Transverse colon (tissue), 4 donors: Measurements from ENCODE around the gene RUNDC3A. TPM values are rescaled to one million over a fixed set of nuclear protein-coding genes. Genes with fewer than 3 reads are reported as not detected.

ENCODE experiments used
- DNase-seq: peaks from one replicate; pipeline ENCODE4 v3.0.0-alpha.2; 2019
- H3K27ac ChIP-seq, 4 donors: fragments of 200-600 bp; sonication (generic); 2 replicates each; pipeline ENCODE4 v1.5.1; 2016 to 2018; ENCODE audit warnings: inconsistent platforms in 4 of 4
- H3K27me3 ChIP-seq: fragments of 200-600 bp; sonication (generic); 2 replicates; pipeline ENCODE4 v1.5.1; 2017; ENCODE audit warnings: inconsistent platforms
- H3K36me3 ChIP-seq, 4 donors: fragments of 200-600 bp; sonication (generic); 2 replicates each; pipeline ENCODE4 v1.5.1; 2017 to 2019; ENCODE audit warnings: inconsistent platforms in 4 of 4
- H3K4me1 ChIP-seq, 4 donors: fragments of 200-600 bp; sonication (generic); 2 replicates each; pipeline ENCODE4 v1.5.1; 2017 to 2020; ENCODE audit warnings: inconsistent platforms in 4 of 4
- H3K4me3 ChIP-seq, 4 donors: fragments of 200-600 bp; sonication (generic); 1 replicate in 1 of 4; 2 replicates in 3 of 4; pipeline versions ENCODE4 v1.5.1 to v1.6.1; 2017 to 2019; ENCODE audit warnings: inconsistent platforms in 4 of 4
- H3K9me3 ChIP-seq, 2 donors: fragments of 200-600 bp; sonication (generic); 2 replicates each; pipeline ENCODE4 v1.5.1; 2017 to 2019; ENCODE audit warnings: inconsistent platforms in 2 of 2
- EP300 ChIP-seq: sonication (generic); formaldehyde crosslinking; IDR thresholded peaks from one replicate; pipeline ENCODE4 v1.6.1; 2017; ENCODE audit warnings: antibody characterized with exemption, low read depth
- POLR2A ChIP-seq: fragments of 450-650 bp; IDR thresholded peaks from one replicate; pipeline ENCODE4 v1.6.1; 2016; ENCODE audit warnings: antibody characterized with exemption, mild to moderate bottlenecking, moderate library complexity
- POLR2AphosphoS5 ChIP-seq, 3 donors: sonication (generic); formaldehyde crosslinking; IDR thresholded peaks; one replicate each; pipeline ENCODE4 v1.6.1; 2016; ENCODE audit warnings: antibody characterized with exemption in 3 of 3
- WGBS, 2 donors: methylation state at CpG; one replicate each; pipeline ENCODE4 v1.1.5; 2018; ENCODE audit warnings: low coverage in 1 of 2; 5-methylcytosine and 5-hydroxymethylcytosine counted together
- in situ Hi-C, 4 donors: fragments of 200-750 bp; cut with MboI; loops; one replicate each; pipeline versions ENCODE4 v1.15.0 to v1.15.1; 2017; ENCODE audit warnings: low sequenced_read_pairs in 3 of 4, low pct_ligation_motif_present in 1 of 4, low pct_unique_long_range_greater_than_20kb in 1 of 4
- intact Hi-C: fragments of 100-400 bp; cut with DNase I; formaldehyde crosslinking; loops from one replicate; pipeline ENCODE4 v1.15.1; 2023; ENCODE audit warnings: low total_unique reads
- total RNA-seq, 4 donors: library from RNA; depleted of rRNA; stranded (reverse); fragments of >200 nt; gene quantifications; one replicate each; pipeline ENCODE4 v1.1.0, GENCODE V29; 2016
- TF ChIP-seq, protein P1 (sequence below), 5 experiments: fragments of 200-600 bp in 3 of 5; fragments of 450-650 bp in 2 of 5; sonication (generic) in 3 of 5; IDR thresholded peaks; 1 replicate in 2 of 5; 2 replicates in 3 of 5; pipeline ENCODE4 v1.5.1; 2016 to 2017; ENCODE audit warnings: antibody characterized with exemption in 5 of 5, inconsistent platforms in 3 of 5, mild to moderate bottlenecking in 2 of 5, moderate library complexity in 1 of 5

The RUNDC3A gene
- total RNA-seq, 4 donors from 2014 or later, result 0.48 to 7.6 (median 1.1) TPM; not detected in 1

DNA sequence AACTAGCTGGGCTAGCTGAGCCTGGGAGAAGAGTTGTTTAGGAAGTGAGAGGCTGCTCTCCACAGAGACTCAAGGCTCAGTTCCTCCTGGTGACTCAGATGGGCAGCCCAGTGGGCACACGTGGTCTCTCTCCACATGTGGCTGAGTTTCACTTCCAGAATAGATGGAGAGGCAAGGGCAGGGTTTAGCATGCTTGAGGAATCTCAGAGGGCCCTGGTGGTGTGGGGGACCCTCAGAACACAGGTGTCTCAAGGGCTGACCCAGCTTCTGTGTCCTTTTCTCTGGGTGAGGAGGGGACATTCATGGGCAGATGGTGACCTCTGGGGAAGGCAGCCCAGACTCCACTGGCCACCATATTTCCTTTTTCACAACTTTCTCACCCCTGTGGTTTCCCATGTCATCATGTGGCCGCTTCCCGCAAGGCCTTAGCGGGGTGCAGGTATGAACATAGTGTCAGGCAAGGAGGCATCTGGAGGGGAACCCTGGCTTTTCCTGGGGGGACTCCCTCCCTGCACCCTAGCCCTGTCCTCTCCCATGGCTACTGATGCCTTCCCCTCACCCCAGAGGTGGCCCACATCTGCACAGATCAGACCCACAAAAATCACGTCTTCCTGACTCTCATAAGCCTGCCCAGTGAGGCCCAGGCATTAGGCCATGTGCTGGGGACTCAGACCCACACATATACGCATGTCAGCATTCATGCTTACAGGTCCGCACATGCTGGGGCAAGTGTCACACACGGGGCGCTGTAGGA, 40.0 kb downstream of the RUNDC3A start:
- TF ChIP-seq POLR2A (no peak), POLR2AphosphoS5 (IDR thresholded peaks at IDR 0.05) (no peak), EP300 (no peak)
- TF ChIP-seq, protein P1, sequence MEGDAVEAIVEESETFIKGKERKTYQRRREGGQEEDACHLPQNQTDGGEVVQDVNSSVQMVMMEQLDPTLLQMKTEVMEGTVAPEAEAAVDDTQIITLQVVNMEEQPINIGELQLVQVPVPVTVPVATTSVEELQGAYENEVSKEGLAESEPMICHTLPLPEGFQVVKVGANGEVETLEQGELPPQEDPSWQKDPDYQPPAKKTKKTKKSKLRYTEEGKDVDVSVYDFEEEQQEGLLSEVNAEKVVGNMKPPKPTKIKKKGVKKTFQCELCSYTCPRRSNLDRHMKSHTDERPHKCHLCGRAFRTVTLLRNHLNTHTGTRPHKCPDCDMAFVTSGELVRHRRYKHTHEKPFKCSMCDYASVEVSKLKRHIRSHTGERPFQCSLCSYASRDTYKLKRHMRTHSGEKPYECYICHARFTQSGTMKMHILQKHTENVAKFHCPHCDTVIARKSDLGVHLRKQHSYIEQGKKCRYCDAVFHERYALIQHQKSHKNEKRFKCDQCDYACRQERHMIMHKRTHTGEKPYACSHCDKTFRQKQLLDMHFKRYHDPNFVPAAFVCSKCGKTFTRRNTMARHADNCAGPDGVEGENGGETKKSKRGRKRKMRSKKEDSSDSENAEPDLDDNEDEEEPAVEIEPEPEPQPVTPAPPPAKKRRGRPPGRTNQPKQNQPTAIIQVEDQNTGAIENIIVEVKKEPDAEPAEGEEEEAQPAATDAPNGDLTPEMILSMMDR (IDR thresholded peaks at IDR 0.05), result no peak
- Histone ChIP-seq H3K27ac (no peak overlapping the region), H3K4me3 (no peak overlapping the region), H3K27me3 (no peaks in the 10 kb centered on the region), H3K9me3 (no peaks in the 10 kb centered on the region), H3K4me1 (peaks cover 7 to 24% (median 20%) of the 10 kb centered on the region in 4 donors), H3K36me3 (peaks cover 0 to 9% (median 0%) of the 10 kb centered on the region in 4 donors)
- intact Hi-C loops (no loop called here), in situ Hi-C loops (no loop called here)
- WGBS, 2 donors, result 40 to 79% methylated on average over 1 to 9 of the region's 9 CpGs
- peak; percentile 48 for DNase-seq

DNA sequence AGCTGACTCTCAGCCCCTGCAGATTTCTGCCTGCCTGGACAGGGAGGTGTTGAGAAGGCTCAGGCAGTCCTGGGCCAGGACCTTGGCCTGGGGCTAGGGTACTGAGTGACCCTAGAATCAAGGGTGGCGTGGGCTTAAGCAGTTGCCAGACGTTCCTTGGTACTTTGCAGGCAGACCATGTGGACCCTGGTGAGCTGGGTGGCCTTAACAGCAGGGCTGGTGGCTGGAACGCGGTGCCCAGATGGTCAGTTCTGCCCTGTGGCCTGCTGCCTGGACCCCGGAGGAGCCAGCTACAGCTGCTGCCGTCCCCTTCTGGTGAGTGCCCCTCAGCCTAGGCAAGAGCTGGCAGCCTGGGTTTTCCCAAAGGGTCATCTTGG, 40.6 kb downstream of the RUNDC3A start:
- no peak for TF ChIP-seq EP300
- TF ChIP-seq POLR2AphosphoS5 (IDR thresholded peaks at IDR 0.05), result no peak
- TF ChIP-seq, protein P1 (IDR thresholded peaks at IDR 0.05), result no peak
- TF ChIP-seq POLR2A, result no peak
- WGBS, 2 donors, result 89% methylated on average over 4 of the region's 6 CpGs; no CpG with 5 or more reads in 1 of the 2 donors
- DNase-seq, result no peak
- Histone ChIP-seq H3K36me3 (peaks cover 0 to 9% (median 0%) of the 10 kb centered on the region in 4 donors), H3K4me1 (peaks cover 7 to 24% (median 23%) of the 10 kb centered on the region in 4 donors), H3K9me3 (no peaks in the 10 kb centered on the region), H3K27ac (no peak overlapping the region), H3K27me3 (no peaks in the 10 kb centered on the region), H3K4me3 (no peak overlapping the region)
- in situ Hi-C loops, result no loop called here
- intact Hi-C loops, result no loop called here

DNA sequence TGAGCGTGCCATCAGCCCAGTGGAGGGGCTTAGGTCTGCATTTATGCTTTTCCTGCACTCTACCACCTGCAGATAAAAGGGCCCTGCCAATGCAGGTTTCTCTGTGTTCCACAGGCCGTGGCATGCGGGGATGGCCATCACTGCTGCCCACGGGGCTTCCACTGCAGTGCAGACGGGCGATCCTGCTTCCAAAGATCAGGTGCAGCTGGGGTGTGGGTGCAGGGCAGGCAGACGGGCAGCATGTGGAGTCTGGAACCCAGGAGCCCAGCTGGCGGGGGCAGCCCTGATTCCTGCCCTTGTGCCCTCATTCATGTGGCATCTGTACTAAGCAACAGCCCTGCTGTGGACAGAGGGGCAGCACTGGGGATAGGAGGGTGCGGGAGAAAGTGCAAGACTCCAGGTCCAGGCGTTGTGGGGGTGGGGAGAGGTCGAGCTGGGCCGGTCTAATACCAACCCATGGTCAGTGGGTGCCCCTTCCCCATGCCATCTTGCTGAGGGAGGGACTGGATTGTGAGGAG, 41.2 kb downstream of the RUNDC3A start:
- Histone ChIP-seq H3K27me3 (peaks cover under 1% of the 10 kb centered on the region), H3K9me3 (no peaks in the 10 kb centered on the region), H3K4me3 (no peak overlapping the region), H3K36me3 (peaks cover 0 to 9% (median 0%) of the 10 kb centered on the region in 4 donors), H3K27ac (no peak overlapping the region), H3K4me1 (peaks cover 7 to 22% (median 19%) of the 10 kb centered on the region in 4 donors)
- TF ChIP-seq POLR2AphosphoS5 (IDR thresholded peaks at IDR 0.05) (no peak), POLR2A (no peak), EP300 (no peak)
- TF ChIP-seq, protein P1 (IDR thresholded peaks at IDR 0.05), result no peak
- in situ Hi-C loops, result no loop called here
- WGBS, 2 donors, result 91% methylated on average over 11 of the region's 12 CpGs; no CpG with 5 or more reads in 1 of the 2 donors
- intact Hi-C loops, result no loop called here
- DNase-seq, result no peak

DNA sequence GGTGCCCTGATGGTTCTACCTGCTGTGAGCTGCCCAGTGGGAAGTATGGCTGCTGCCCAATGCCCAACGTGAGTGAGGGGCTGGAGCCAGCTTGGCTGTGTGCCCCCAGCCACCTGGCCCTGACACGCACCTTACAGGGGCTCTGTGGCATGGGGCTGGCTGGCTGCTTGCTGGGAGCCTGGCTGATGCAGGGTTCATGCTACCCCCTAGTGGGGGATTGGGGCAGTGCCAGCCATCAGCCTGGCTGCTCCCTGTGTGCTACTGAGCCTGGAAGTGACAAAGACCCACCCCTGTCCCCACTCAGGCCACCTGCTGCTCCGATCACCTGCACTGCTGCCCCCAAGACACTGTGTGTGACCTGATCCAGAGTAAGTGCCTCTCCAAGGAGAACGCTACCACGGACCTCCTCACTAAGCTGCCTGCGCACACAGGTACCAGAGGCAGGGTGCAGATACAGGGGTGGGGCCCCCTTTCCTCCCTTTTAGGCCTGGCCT, 42.4 kb downstream of the RUNDC3A start:
- Histone ChIP-seq H3K4me3 (no peak overlapping the region), H3K27me3 (peaks cover 6% of the 10 kb centered on the region), H3K9me3 (no peaks in the 10 kb centered on the region), H3K36me3 (peaks cover 0 to 9% (median 0%) of the 10 kb centered on the region in 4 donors), H3K4me1 (peaks cover 5 to 18% (median 15%) of the 10 kb centered on the region in 4 donors), H3K27ac (no peak overlapping the region)
- intact Hi-C loops (no loop called here), in situ Hi-C loops (no loop called here)
- peak; percentile 71 for DNase-seq
- TF ChIP-seq, protein P1 (IDR thresholded peaks at IDR 0.05), result peak; percentile 61 to 80 (median 76)
- no peak for TF ChIP-seq POLR2AphosphoS5 (IDR thresholded peaks at IDR 0.05)
- 78% methylated on average over 5 of the region's 6 CpGs; no CpG with 5 or more reads in 1 of the 2 donors for WGBS, 2 donors
